HepG2 (cell line): ENCODE results near the gene SLC29A1. TPM values are rescaled to one million over a fixed set of nuclear protein-coding genes. Genes with fewer than 3 reads are reported as not detected.

ENCODE experiments used
- AGO1 ChIP-seq: fragments of 200-400 bp; formaldehyde crosslinking; IDR thresholded peaks from 2 replicates; pipeline ENCODE4 v1.6.1; 2017; ENCODE audit warnings: mild to moderate bottlenecking, low read depth, low read length, moderate library complexity; ENCODE audit not compliant: poor library complexity, severe bottlenecking
- HHEX ChIP-seq: IDR thresholded peaks from 2 replicates; pipeline ENCODE4 v1.6.1; 2016; ENCODE audit warnings: control low read depth
- HNRNPK ChIP-seq: fragments of 200-400 bp; formaldehyde crosslinking; IDR thresholded peaks from 2 replicates; pipeline ENCODE4 v1.6.1; 2018; ENCODE audit warnings: low read length, low read depth, moderate library complexity, mild to moderate bottlenecking; ENCODE audit not compliant: poor library complexity, severe bottlenecking
- JARID2 ChIP-seq: sonication (generic); formaldehyde crosslinking; IDR thresholded peaks from 2 replicates; pipeline ENCODE4 v1.8.1; 2023; ENCODE audit warnings: missing genetic modification reagents, inconsistent platforms; ENCODE audit not compliant: insufficient replicate concordance
- KDM1A ChIP-seq: IDR thresholded peaks from 2 replicates; pipeline ENCODE4 v1.6.1; 2016; ENCODE audit warnings: missing compliant biosample characterization
- MXI1 ChIP-seq: IDR thresholded peaks from 3 replicates; pipeline ENCODE4 v1.6.1; 2012; ENCODE audit warnings: low read depth, low read length, inconsistent platforms, borderline replicate concordance
- NCOA1 ChIP-seq: sonication (generic); formaldehyde crosslinking; IDR thresholded peaks from 2 replicates; pipeline ENCODE4 v1.9.0; 2021; ENCODE audit warnings: missing genetic modification reagents
- PPARG ChIP-seq: conservative IDR thresholded peaks from 2 replicates; pipeline ENCODE4 v1.6.1; 2016; ENCODE audit warnings: missing biosample characterization, missing genetic modification reagents
- RFXANK ChIP-seq: IDR thresholded peaks from 2 replicates; pipeline ENCODE4 v1.6.1; 2016
- SAFB2 ChIP-seq: sonication (generic); formaldehyde crosslinking; IDR thresholded peaks from 2 replicates; pipeline ENCODE4 v1.5.1; 2020; ENCODE audit warnings: missing genetic modification reagents, low read depth, mild to moderate bottlenecking, borderline replicate concordance
- SMAD1 ChIP-seq: sonication (generic); formaldehyde crosslinking; IDR thresholded peaks from 2 replicates; pipeline ENCODE4 v1.4.0; 2020; ENCODE audit warnings: missing genetic modification reagents, low read depth, mild to moderate bottlenecking, borderline replicate concordance
- TCF12 ChIP-seq, 2 experiments: fragments of 450-650 bp in 1 of 2; sonication (generic) in 1 of 2; formaldehyde crosslinking in 1 of 2; IDR thresholded peaks; 2 replicates each; pipeline versions ENCODE4 v1.6.1 to v1.8.0; 2017 to 2022; ENCODE audit warnings: antibody characterized with exemption in 1 of 2, mild to moderate bottlenecking in 1 of 2, missing genetic modification reagents in 1 of 2, moderate library complexity in 1 of 2
- TOPORS ChIP-seq: sonication (generic); formaldehyde crosslinking; IDR thresholded peaks from 2 replicates; pipeline ENCODE4 v1.8.0; 2023; ENCODE audit warnings: mild to moderate bottlenecking, missing genetic modification reagents
- ZBTB21 ChIP-seq: sonication (generic); formaldehyde crosslinking; IDR thresholded peaks from 2 replicates; pipeline ENCODE4 v1.4.0; 2020; ENCODE audit warnings: missing genetic modification reagents
- ZFY ChIP-seq: sonication (generic); formaldehyde crosslinking; IDR thresholded peaks from 2 replicates; pipeline ENCODE4 v1.4.0; 2020; ENCODE audit warnings: missing genetic modification reagents
- ZNF468 ChIP-seq: sonication (generic); formaldehyde crosslinking; IDR thresholded peaks from 2 replicates; pipeline ENCODE4 v1.8.0; 2022; ENCODE audit warnings: mild to moderate bottlenecking, moderate library complexity, missing genetic modification reagents
- ZNF512B ChIP-seq: sonication (generic); formaldehyde crosslinking; IDR thresholded peaks from 2 replicates; pipeline ENCODE4 v1.5.1; 2020; ENCODE audit warnings: missing genetic modification reagents, mild to moderate bottlenecking, borderline replicate concordance
- ZNF747 ChIP-seq: sonication (generic); formaldehyde crosslinking; IDR thresholded peaks from 2 replicates; pipeline ENCODE4 v1.8.1; 2023; ENCODE audit warnings: missing genetic modification reagents, mild to moderate bottlenecking, borderline replicate concordance
- ZSCAN25 ChIP-seq: sonication (generic); formaldehyde crosslinking; IDR thresholded peaks from 2 replicates; pipeline ENCODE4 v1.8.0; 2022; ENCODE audit warnings: mild to moderate bottlenecking, missing genetic modification reagents
- polyA plus RNA-seq, 8 experiments: library from polyadenylated mRNA; depleted of rRNA in 3 of 8; stranded (reverse) in 7 of 8; unstranded in 1 of 8; fragments of >200 nt; fragmentation: Illumina TruSeq in 4 of 8; extraction: Trizol in 4 of 8; gene quantifications; 2 replicates each; pipeline versions ENCODE4 v1.2.1 to v1.2.3, GENCODE V29; 2011 to 2016; ENCODE audit warnings: low read depth in 4 of 8, missing spikeins in 1 of 8, mixed read lengths in 1 of 8; ENCODE audit not compliant: insufficient read depth in 1 of 8
- total RNA-seq, 5 experiments: library from RNA; depleted of rRNA; stranded (reverse); fragments of >200 nt; fragmentation: Illumina TruSeq; extraction: Trizol; gene quantifications; 2 replicates each; pipeline ENCODE4 v1.2.3, GENCODE V29; 2016; ENCODE audit warnings: low read depth in 1 of 5
- TF ChIP-seq, protein P1 (sequence below): sonication (generic); formaldehyde crosslinking; IDR thresholded peaks from 2 replicates; pipeline ENCODE4 v1.9.0; 2022; ENCODE audit warnings: missing genetic modification reagents, mild to moderate bottlenecking, borderline replicate concordance
- TF ChIP-seq, protein P2 (sequence below): sonication (generic); formaldehyde crosslinking; IDR thresholded peaks from 2 replicates; pipeline ENCODE4 v1.8.0; 2022; ENCODE audit warnings: mild to moderate bottlenecking, missing genetic modification reagents, borderline replicate concordance
- TF ChIP-seq, protein P3 (sequence below): IDR thresholded peaks from 2 replicates; pipeline ENCODE4 v1.6.1; 2016

SLC29A1 gene
- total and polyA plus RNA-seq, 2 of the 13 experiments (the other 11 are each of a cell fraction or from before 2014, with no cell fraction given), result 43.2 to 106 TPM

DNA sequence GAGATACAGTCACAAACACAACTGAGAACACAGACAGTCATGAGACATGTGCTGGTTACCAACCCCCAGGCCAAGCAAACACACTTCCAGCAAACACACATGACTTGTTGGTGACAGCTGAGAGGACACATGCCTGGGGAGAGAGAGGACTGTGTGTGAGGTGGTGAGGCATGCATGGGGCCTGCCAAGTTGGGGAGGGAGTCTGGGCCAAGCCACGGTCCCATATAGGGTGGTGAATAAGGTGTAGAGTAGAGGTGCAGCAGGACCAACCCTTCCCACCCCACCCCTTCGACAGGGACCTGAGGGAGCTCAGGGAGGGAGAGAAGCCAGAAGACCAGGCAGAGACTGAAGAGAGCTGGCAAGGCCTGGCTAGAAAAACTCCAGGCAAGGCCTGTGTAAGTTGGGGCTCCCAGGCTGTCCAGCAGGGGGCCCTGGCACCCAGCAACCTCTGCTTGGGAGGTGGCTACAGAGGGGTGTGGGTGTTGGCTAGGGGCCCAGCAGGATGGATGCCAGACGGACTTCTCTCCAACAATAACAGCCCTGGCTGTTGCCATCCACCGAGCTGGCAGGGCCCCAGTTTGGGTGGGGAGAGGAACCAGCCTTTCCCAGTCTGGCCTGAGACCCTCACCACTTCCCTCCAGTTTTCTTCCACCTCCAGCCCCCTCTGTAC, 2.0 kb upstream of the SLC29A1 start (continued):
- TF ChIP-seq RFXANK (CRISPR knock-in tag) (no peak), ZNF747 (CRISPR knock-in tag) (peak; percentile 39; the same call in 1 of the 2 replicates), SMAD1 (peak; percentile 84; the same call in 1 of the 2 replicates), NCOA1 (CRISPR knock-in tag) (no peak), KDM1A (0 out of 2 replicates have a peak, but pooled peaks have one; percentile 36), ZNF512B (CRISPR knock-in tag) (no peak), ZFY (CRISPR knock-in tag) (peak; percentile 85), JARID2 (CRISPR knock-in tag) (peak; percentile 80), PPARG (CRISPR knock-in tag) (peak; percentile 39; the same call in 1 of the 2 replicates), HHEX (CRISPR knock-in tag) (no peak), TCF12 (IDR thresholded peaks at IDR 0.05) (no peak), TCF12 (CRISPR knock-in tag; IDR thresholded peaks at IDR 0.05) (no peak), ZSCAN25 (CRISPR knock-in tag) (peak; percentile 81; the same call in 1 of the 2 replicates), SAFB2 (CRISPR knock-in tag) (no peak), TOPORS (CRISPR knock-in tag) (no peak), HNRNPK (no peak), ZBTB21 (no peak), ZNF468 (0 out of 2 replicates have a peak, but pooled peaks have one; percentile 22), AGO1 (no peak), MXI1 (peak; percentile 95; the same call in 2 of the 3 replicates)
- TF ChIP-seq, protein P1, sequence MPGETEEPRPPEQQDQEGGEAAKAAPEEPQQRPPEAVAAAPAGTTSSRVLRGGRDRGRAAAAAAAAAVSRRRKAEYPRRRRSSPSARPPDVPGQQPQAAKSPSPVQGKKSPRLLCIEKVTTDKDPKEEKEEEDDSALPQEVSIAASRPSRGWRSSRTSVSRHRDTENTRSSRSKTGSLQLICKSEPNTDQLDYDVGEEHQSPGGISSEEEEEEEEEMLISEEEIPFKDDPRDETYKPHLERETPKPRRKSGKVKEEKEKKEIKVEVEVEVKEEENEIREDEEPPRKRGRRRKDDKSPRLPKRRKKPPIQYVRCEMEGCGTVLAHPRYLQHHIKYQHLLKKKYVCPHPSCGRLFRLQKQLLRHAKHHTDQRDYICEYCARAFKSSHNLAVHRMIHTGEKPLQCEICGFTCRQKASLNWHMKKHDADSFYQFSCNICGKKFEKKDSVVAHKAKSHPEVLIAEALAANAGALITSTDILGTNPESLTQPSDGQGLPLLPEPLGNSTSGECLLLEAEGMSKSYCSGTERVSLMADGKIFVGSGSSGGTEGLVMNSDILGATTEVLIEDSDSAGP (CRISPR knock-in tag), result peak; percentile 75; the same call in 1 of the 2 replicates
- TF ChIP-seq, protein P2, sequence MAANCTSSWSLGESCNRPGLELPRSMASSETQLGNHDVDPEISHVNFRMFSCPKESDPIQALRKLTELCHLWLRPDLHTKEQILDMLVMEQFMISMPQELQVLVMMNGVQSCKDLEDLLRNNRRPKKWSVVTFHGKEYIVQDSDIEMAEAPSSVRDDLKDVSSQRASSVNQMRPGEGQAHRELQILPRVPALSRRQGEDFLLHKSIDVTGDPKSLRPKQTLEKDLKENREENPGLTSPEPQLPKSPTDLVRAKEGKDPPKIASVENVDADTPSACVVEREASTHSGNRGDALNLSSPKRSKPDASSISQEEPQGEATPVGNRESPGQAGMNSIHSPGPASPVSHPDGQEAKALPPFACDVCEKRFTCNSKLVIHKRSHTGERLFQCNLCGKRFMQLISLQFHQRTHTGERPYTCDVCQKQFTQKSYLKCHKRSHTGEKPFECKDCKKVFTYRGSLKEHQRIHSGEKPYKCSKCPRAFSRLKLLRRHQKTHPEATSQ (CRISPR knock-in tag), result no peak
- TF ChIP-seq, protein P3, sequence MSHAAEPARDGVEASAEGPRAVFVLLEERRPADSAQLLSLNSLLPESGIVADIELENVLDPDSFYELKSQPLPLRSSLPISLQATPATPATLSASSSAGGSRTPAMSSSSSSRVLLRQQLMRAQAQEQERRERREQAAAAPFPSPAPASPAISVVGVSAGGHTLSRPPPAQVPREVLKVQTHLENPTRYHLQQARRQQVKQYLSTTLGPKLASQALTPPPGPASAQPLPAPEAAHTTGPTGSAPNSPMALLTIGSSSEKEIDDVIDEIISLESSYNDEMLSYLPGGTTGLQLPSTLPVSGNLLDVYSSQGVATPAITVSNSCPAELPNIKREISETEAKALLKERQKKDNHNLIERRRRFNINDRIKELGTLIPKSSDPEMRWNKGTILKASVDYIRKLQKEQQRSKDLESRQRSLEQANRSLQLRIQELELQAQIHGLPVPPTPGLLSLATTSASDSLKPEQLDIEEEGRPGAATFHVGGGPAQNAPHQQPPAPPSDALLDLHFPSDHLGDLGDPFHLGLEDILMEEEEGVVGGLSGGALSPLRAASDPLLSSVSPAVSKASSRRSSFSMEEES (CRISPR knock-in tag), result peak; percentile 73; the same call in 1 of the 2 replicates
